Prostate gland (tissue), 2 donors: ENCODE results near the gene TEFM.

Source experiments
- CTCF ChIP-seq, 4 experiments: fragments of 200-600 bp in 2 of 4; fragments of 450-650 bp in 2 of 4; sonication (generic) in 2 of 4; IDR thresholded peaks; 1 replicate in 3 of 4; 2 replicates in 1 of 4; pipeline ENCODE4 v1.5.1; 2016 to 2019; ENCODE audit warnings: antibody characterized with exemption in 4 of 4, mild to moderate bottlenecking in 2 of 4, moderate library complexity in 2 of 4
- POLR2AphosphoS5 ChIP-seq: sonication (generic); formaldehyde crosslinking; IDR thresholded peaks from one replicate; pipeline ENCODE4 v1.6.1; 2017; ENCODE audit warnings: antibody characterized with exemption

GRCh38 chr17:30913955-30914354 is 7.9 kb upstream of the TEFM start:
- TF ChIP-seq CTCF (IDR thresholded peaks at IDR 0.05) (no peak), POLR2AphosphoS5 (no peak)
